Subcutaneous abdominal adipose tissue (tissue), 5 donors: ENCODE data around the gene PPP2R5C.

Experiments used
- H3K27ac ChIP-seq: one replicate; pipeline ENCODE4 v1.7.0; 2013; ENCODE audit warnings: low read depth, mild to moderate bottlenecking, inconsistent platforms, low read length, moderate library complexity
- H3K27me3 ChIP-seq, 5 donors: one replicate each; pipeline ENCODE4 v1.7.0; 2013; ENCODE audit warnings: low read length in 5 of 5, inconsistent platforms in 1 of 5; ENCODE audit not compliant: control insufficient read depth in 5 of 5, insufficient read depth in 4 of 5
- H3K36me3 ChIP-seq, 5 donors: one replicate each; pipeline ENCODE4 v1.7.0; 2013; ENCODE audit warnings: low read length in 5 of 5; ENCODE audit not compliant: control insufficient read depth in 5 of 5, insufficient read depth in 5 of 5
- H3K4me1 ChIP-seq, 5 donors: one replicate each; pipeline ENCODE4 v1.7.0; 2013; ENCODE audit warnings: low read length in 5 of 5, mild to moderate bottlenecking in 3 of 5, moderate library complexity in 1 of 5; ENCODE audit not compliant: control insufficient read depth in 5 of 5, insufficient read depth in 5 of 5
- H3K4me3 ChIP-seq, 5 donors: one replicate each; pipeline ENCODE4 v1.7.0; 2013; ENCODE audit warnings: low read length in 5 of 5, low read depth in 1 of 5
- H3K9ac ChIP-seq, 5 donors: one replicate each; pipeline ENCODE4 v1.7.0; 2013; ENCODE audit warnings: low read length in 5 of 5, mild to moderate bottlenecking in 4 of 5, moderate library complexity in 3 of 5
- H3K9me3 ChIP-seq, 5 donors: one replicate each; pipeline ENCODE4 v1.7.0; 2013; ENCODE audit warnings: low read length in 5 of 5; ENCODE audit not compliant: control insufficient read depth in 5 of 5
- donor health status: healthy.
- donor health status: healthy.
- donor health status: healthy.
- donor health status: healthy.
- donor health status: healthy.

The PPP2R5C gene

DNA sequence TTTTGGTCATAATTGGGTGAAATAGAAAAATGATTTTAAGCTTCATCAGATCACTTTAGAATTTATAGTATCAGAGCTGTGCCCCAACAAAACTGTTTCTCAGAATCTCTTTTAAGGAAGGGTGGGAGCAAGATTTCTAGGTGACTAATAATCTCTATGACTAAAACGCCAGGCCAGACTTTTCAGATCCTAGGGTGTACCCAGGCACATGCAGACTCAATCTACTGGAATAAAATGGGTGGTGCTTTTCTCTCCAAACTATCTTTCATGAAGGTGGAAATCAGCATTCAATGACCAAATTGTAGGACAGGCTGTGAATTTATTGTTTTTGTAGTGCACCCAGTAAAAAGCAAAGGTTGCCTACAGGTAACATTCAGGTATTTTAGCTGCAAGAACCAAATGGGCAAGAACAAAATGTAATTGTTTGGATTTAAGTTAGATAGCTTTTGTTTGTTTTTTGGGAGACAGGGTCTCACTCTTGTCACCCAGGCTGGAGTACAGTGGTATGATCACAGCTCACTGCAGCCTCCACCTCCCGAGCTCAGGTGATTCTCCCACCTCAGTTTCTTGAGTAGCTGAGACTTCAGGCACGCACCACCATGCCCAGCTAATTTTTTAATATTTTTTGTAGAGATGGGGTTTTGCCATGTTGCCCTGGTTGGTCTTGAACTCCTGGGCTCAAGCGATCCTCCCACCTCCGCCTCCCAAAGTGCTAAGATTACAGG, 49.5 kb downstream of the PPP2R5C start:
- H3K9ac ChIP-seq: peak overlapping the region; percentile 39 to 91 (median 77)

GRCh38 chr14:101812071-101812470, 50.6 kb downstream of the PPP2R5C start:
- peaks cover 0 to 42% (median 41%) of the 10 kb centered on the region in 5 donors for H3K4me1 ChIP-seq
- peaks cover 0 to 3% (median 0%) of the 10 kb centered on the region in 5 donors for H3K36me3 ChIP-seq
- no peaks in the 10 kb centered on the region for H3K27me3 ChIP-seq
- H3K9me3 ChIP-seq: no peaks in the 10 kb centered on the region
- H3K9ac ChIP-seq: peak overlapping the region in 2 of 5 donors; percentile 4 to 40
- H3K27ac ChIP-seq: peak overlapping the region; percentile 96
- H3K4me3 ChIP-seq: no peak overlapping the region

More for the DNA sequence above, 49.5 kb downstream of the PPP2R5C start:
- H3K27ac ChIP-seq: peak overlapping the region; percentile 96
- peaks cover 0 to 3% (median 0%) of the 10 kb centered on the region in 5 donors for H3K36me3 ChIP-seq
- no peaks in the 10 kb centered on the region for H3K27me3 ChIP-seq
- H3K4me1 ChIP-seq: peaks cover 0 to 40% (median 39%) of the 10 kb centered on the region in 5 donors
- H3K4me3 ChIP-seq: peak overlapping the region; percentile 82 to 99 (median 91)
- no peaks in the 10 kb centered on the region for H3K9me3 ChIP-seq

- Histone ChIP-seq H3K9ac (peak overlapping the region in 1 of 5 donors; percentile 45), H3K27ac (peak overlapping the region; percentile 96), H3K4me3 (no peak overlapping the region), H3K4me1 (peaks cover 0 to 45% (median 42%) of the 10 kb centered on the region in 5 donors), H3K9me3 (no peaks in the 10 kb centered on the region), H3K27me3 (no peaks in the 10 kb centered on the region), H3K36me3 (peaks cover 0 to 3% (median 2%) of the 10 kb centered on the region in 5 donors)
Observed at GRCh38 chr14:101813171-101813759, 51.8 kb downstream of the PPP2R5C start.

DNA sequence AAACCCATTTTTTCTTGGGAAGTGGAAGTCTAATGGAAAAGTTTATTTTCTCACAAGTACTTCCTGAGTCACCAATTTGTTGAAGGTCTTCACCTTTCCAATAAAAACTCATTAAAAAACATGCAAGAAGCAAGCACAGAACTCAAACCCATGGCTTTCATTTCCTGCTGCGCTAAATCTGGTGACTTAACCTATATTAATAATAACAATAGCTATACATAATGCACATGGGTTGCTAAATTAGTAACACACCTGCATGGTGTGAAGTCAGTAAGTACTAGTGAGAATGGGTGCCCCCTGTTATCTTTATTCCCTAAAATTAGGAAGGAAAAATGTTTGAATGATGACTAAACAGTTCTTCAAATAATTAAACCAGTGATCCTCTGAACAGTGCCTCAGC, 52.3 kb downstream of the PPP2R5C start:
- Histone ChIP-seq H3K27me3 (no peaks in the 10 kb centered on the region), H3K4me1 (peaks cover 0 to 45% (median 42%) of the 10 kb centered on the region in 5 donors), H3K36me3 (peaks cover 0 to 3% (median 2%) of the 10 kb centered on the region in 5 donors), H3K27ac (no peak overlapping the region), H3K9ac (no peak overlapping the region), H3K4me3 (no peak overlapping the region), H3K9me3 (no peaks in the 10 kb centered on the region)

- Histone ChIP-seq H3K4me3 (no peak overlapping the region), H3K27ac (no peak overlapping the region), H3K27me3 (no peaks in the 10 kb centered on the region), H3K9ac (no peak overlapping the region), H3K36me3 (peaks cover 0 to 14% (median 6%) of the 10 kb centered on the region in 5 donors), H3K4me1 (peaks cover 0 to 42% (median 40%) of the 10 kb centered on the region in 5 donors), H3K9me3 (no peaks in the 10 kb centered on the region)
Observed at GRCh38 chr14:101814934-101815333, 53.4 kb downstream of the PPP2R5C start.

DNA sequence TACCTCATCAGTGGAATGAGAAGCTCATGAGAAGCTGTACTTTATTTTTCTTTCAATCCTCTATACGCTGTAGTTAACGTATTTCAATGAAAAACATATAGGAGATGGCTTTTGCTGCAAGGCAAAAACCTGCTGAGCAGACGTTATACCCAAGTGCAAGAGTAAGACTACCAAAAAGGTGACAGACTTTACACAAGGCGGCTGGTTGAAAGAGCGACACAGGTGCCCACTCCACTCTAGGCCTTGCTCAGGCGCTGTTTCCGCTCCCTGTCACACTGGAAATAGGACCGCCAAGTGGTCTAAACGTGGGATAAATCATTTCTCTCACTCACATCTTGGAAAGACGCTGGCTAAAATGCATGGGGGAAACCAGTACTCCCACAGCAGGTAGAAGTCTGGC, 54.5 kb downstream of the PPP2R5C start:
- H3K36me3 ChIP-seq: peaks cover 0 to 14% (median 7%) of the 10 kb centered on the region in 5 donors
- H3K27me3 ChIP-seq: no peaks in the 10 kb centered on the region
- no peak overlapping the region for H3K9ac ChIP-seq
- H3K27ac ChIP-seq: no peak overlapping the region
- peaks cover 0 to 37% (median 34%) of the 10 kb centered on the region in 5 donors for H3K4me1 ChIP-seq
- no peak overlapping the region for H3K4me3 ChIP-seq
- no peaks in the 10 kb centered on the region for H3K9me3 ChIP-seq

- no peak overlapping the region for H3K4me3 ChIP-seq
- H3K27me3 ChIP-seq: no peaks in the 10 kb centered on the region
- no peak overlapping the region for H3K27ac ChIP-seq
- peaks cover 0 to 27% (median 21%) of the 10 kb centered on the region in 5 donors for H3K4me1 ChIP-seq
- peaks cover 0 to 14% (median 7%) of the 10 kb centered on the region in 5 donors for H3K36me3 ChIP-seq
- H3K9ac ChIP-seq: no peak overlapping the region
- no peaks in the 10 kb centered on the region for H3K9me3 ChIP-seq
Observed at GRCh38 chr14:101817501-101818001, 56.0 kb downstream of the PPP2R5C start.

DNA sequence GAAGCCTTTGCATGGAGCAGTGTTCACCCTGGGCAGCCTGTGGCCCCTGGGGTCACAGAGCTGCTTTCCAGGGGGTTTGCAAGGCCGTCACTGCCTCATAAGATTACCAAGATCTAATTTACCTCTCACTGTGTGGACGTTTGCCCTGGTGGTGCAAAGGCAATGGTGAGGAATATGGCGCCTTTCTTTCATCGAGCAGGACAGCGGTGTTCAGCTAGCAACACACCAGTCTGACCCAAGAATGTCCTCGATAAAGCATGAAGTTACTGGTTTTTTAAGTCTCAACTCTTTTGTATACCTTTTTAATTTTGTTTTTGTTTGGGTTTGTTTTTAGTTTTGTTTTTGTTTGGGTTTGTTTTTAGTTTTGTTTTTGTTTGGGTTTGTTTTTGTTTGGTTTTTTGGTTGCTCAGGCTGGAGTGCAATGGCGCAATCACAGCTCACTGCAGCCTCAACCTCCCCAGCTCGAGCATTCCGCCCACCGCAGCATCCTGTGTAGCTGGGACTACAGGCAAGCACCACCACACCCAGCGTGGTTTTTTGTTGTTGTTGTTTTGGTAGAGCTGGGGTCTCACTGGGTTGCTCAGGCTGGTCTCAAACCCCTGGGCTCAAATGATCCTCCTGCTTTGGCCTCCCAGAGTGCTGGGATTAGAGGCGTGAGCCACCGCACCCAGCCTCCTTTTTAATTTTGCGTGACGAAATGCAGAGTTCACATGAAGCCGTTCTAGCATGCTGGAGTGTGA, 57.9 kb downstream of the PPP2R5C start:
- H3K4me3 ChIP-seq: no peak overlapping the region
- no peaks in the 10 kb centered on the region for H3K9me3 ChIP-seq
- H3K36me3 ChIP-seq: peaks cover 0 to 14% (median 7%) of the 10 kb centered on the region in 5 donors
- H3K27ac ChIP-seq: no peak overlapping the region
- H3K4me1 ChIP-seq: peaks cover 6 to 27% (median 23%) of the 10 kb centered on the region in 5 donors
- no peaks in the 10 kb centered on the region for H3K27me3 ChIP-seq
- no peak overlapping the region for H3K9ac ChIP-seq

GRCh38 chr14:101820283-101820798, 58.8 kb downstream of the PPP2R5C start:
- no peak overlapping the region for H3K9ac ChIP-seq
- H3K27me3 ChIP-seq: no peaks in the 10 kb centered on the region
- H3K36me3 ChIP-seq: peaks cover 0 to 11% (median 6%) of the 10 kb centered on the region in 5 donors
- no peak overlapping the region for H3K4me3 ChIP-seq
- H3K4me1 ChIP-seq: peaks cover 11 to 36% (median 29%) of the 10 kb centered on the region in 5 donors
- H3K27ac ChIP-seq: no peak overlapping the region
- H3K9me3 ChIP-seq: no peaks in the 10 kb centered on the region
